GM12801 (cell line): ENCODE data around the gene TTC29.

Experiments used
- TF ChIP-seq, protein P1 (sequence below): IDR thresholded peaks from one replicate; pipeline ENCODE4 v1.5.1; 2011; ENCODE audit warnings: control low read depth; ENCODE audit not compliant: insufficient read length; ENCODE audit errors: extremely low read depth

The TTC29 gene

DNA sequence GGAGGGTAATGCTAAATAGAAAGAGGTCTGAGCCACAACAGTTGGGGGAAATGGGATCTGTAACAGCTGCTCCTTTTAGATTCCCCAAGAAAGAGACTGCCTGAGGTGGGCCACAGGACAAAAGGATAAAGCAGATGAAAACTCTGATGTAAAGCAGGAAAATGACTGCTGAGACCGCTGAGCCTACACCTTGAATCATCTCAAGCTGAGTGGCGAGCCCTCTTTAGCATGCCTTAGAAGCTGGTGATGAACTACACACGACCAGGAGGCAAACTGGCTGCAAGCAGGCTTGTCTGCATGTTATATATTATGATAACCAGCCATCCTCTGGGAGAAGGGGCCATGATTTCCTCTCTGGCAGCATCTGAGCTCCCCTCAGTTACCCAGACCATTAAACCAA is 88.4 kb downstream of the TTC29 start:
- TF ChIP-seq, protein P1, sequence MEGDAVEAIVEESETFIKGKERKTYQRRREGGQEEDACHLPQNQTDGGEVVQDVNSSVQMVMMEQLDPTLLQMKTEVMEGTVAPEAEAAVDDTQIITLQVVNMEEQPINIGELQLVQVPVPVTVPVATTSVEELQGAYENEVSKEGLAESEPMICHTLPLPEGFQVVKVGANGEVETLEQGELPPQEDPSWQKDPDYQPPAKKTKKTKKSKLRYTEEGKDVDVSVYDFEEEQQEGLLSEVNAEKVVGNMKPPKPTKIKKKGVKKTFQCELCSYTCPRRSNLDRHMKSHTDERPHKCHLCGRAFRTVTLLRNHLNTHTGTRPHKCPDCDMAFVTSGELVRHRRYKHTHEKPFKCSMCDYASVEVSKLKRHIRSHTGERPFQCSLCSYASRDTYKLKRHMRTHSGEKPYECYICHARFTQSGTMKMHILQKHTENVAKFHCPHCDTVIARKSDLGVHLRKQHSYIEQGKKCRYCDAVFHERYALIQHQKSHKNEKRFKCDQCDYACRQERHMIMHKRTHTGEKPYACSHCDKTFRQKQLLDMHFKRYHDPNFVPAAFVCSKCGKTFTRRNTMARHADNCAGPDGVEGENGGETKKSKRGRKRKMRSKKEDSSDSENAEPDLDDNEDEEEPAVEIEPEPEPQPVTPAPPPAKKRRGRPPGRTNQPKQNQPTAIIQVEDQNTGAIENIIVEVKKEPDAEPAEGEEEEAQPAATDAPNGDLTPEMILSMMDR, result no peak

DNA sequence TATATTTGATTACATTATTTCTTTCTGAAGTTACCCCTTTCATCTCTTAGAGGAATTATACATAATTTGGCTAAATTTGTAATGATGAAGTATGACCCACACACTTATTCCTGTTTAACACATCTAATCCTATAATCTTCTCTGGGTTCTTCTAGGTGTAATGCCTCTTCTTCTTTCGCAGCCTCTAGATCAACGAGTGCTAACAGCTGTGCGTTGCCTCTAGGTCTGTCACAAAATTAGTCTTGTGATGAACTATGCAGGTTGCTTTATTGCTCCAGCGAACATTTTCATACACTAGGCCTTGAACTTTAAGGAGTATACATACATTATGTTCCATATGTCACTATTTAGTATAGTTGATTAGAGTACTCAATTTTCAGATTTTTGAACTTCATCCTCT is 89.9 kb downstream of the TTC29 start:
- TF ChIP-seq, protein P1, result no peak

DNA sequence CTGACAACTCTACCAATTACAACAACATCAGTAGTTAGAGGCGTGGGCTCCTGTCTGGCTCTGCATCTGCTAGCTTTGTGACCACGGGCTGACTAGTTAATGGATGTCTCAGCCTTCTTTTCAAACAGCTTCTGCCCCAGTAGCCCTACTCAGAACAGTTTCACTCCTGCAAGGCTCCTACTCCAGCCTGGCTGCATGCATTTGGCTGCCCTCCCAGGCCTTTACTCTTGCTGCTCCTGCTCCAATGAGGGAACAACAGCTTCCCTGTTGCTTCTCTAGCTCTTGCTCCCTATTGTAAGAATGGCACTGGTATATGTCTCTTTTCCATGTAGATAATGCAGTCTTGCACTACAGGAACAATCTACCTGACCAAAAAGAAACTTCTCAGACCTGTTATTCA is 93.3 kb downstream of the TTC29 start:
- TF ChIP-seq, protein P1, result no peak

DNA sequence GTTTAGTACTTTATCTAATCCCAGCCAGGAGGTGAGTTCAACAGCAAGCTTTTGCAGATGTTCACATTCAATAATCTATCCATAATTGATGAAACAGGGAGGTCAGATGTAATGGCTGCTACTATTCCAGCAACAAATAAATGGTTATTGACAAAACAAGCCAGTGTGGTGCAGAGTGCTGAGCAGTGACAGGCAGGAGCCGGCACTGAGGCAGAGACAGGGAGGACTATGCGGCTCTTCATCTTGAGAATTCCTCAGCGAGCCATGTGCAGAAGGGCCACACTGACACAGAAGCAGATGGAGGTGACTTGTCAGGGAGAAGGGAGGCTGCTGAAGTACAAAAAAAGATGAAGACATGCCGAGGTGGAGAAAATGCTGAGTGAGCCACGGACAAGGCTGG is 98.3 kb downstream of the TTC29 start:
- TF ChIP-seq, protein P1, result no peak

DNA sequence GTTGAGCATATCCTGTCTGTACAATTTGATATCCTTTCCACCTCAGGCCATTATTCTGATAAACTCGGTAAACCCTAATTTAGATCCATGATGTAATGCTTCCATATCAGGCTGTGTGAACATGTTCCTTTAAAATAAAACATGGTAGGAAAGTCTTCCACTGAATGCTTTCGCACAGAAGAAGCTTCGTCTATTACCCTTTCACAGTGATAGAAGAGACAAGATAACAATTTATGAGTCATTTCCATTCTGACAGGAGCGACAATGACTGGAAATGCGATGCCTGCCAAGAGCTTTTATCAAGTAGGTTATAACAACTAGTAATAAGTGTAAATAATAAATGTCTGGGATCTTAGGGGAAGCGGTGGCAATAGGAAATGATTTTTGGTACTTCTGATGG is 98.8 kb downstream of the TTC29 start:
- TF ChIP-seq, protein P1, result no peak

DNA sequence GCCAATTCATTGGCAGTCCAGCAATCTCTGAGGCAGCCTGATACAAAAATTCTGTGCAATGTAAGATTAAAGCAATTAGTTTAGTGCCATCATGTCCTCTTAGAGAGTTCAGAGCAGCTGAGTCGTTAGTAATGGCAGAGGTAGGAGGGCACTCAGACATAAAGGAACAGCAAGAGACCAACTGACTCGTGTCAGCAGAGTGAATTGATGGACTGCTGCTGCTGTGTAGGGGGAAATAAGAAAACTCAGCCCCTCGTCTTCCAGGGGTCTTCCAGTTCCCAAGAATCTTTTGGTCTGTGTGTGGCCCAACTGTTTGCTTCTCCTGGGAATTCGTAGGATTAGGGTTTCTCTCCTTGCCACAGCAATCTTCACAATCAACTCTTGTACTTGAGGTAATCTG is 100.9 kb downstream of the TTC29 start:
- TF ChIP-seq, protein P1, result no peak

DNA sequence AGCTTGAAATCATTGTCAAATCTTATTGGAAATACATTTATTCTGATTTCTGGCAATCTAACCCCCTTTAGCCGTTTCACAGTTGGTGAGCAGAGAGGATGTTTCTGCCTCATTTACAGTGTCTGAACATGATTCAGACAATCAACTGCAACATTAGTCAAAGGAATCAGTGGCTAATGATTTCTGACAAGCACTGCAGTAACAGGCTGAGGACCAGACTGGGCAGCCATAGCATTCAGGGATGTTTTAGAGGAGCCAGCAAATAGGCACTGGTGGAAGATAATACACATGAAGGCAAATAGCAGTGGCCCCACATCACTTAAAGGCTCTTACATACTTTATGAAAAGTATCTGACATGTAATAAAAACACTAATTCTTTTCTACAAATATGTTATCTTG is 102.8 kb downstream of the TTC29 start:
- TF ChIP-seq, protein P1, result no peak

DNA sequence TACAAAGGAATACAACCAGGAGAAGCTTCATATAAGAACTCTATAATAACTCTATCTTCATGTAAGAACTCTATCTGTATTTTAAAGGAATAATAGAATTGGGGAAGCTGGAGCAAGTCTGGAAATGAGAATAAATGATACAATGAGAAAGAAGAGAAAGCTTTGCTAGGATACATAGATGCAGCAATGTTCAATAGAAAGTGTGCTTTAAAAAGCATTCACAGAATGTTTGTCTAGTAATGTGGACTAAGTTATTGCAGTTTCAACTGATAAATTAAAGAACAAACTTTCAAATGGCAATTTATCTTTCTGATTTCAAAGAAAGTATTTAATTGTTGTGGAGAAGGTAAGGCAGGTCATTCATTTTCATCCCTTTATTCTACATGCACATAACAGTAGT is 104.9 kb downstream of the TTC29 start:
- TF ChIP-seq, protein P1, result no peak
